GM15510 (cell line): ENCODE results near the gene TTPAL.

Experiments
- POLR2A ChIP-seq: IDR thresholded peaks from 3 replicates; pipeline ENCODE4 v1.6.1; 2011; ENCODE audit warnings: borderline replicate concordance; ENCODE audit not compliant: insufficient read length; ENCODE audit errors: extremely low read depth

TTPAL gene

GRCh38 chr20:44435630-44436335, 39.9 kb upstream of the TTPAL start:
- TF ChIP-seq POLR2A: no peak

GRCh38 chr20:44436393-44436792, 39.3 kb upstream of the TTPAL start:
- TF ChIP-seq POLR2A: no peak

- TF ChIP-seq POLR2A: no peak
Measured at GRCh38 chr20:44437497-44437896, 38.2 kb upstream of the TTPAL start.

GRCh38 chr20:44438782-44439181, 36.9 kb upstream of the TTPAL start:
- no peak for TF ChIP-seq POLR2A

GRCh38 chr20:44439318-44439717, 36.4 kb upstream of the TTPAL start:
- TF ChIP-seq POLR2A: no peak

DNA sequence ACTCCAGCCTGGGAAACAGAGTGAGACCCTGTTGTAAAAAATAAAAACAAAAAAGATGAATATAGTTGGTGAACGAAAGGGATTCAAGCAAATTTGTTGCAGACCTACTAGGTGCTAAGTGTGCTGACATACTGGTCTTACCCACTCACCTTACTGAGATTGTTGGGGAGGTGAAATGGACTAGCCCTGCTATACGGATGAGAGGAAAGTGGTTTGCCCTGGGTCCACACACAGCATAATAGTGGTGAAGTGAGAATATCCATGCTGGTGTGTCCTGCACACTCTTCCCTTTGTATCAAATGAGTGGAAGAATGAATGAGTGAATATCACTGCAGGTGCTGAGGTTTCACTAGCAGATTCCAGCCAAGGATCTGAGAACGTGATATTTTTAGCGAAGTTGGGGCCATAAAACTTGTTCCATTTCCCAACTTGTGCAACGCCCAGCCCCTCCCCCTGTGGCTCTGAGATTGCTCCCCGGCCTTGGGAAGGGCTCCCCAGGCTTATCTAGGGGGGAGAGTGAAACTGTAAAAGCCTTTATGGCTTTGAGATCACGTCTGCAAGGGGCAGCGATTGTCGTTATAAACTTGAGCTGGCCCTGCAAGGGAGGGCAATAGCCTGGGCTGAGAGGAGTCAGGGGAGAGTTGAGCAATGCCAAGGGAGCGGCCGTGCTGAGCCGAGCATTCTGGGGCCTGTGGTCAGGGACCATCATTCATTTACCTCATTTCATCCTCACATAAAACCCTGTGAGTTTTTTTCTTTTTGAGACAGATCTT, 33.2 kb upstream of the TTPAL start:
- no peak for TF ChIP-seq POLR2A

GRCh38 chr20:44445742-44446710, 29.6 kb upstream of the TTPAL start:
- TF ChIP-seq POLR2A: no peak

DNA sequence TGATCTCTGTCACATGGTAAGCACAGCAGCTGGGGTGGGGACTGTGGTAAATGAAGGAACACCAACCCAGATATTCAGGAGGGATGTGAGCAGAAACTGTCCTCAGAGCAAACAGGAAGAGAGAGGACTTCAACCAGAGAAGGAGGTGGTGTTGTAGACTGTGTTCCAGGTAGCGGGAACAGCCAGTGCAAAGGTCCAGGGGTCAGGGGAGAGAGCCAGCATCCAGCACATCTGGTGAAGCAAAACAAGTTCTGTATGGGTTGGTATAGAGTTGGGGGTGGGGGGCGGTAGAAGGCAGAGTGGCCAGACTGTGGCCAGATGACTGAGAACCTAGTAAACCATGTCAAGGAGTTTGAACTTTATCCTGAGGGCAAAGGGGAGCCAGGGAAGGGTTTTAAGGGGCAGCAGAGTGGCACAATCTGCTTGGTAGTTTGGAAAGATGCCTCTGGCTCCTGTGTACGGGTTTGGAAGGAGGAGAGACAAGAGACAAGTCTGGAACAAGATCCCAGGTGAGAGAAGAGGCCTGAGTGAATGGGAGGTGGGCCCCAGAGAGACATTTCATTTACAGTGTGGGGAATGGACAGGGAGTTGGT, 27.8 kb upstream of the TTPAL start:
- TF ChIP-seq POLR2A: no peak

GRCh38 chr20:44448753-44449546, 26.7 kb upstream of the TTPAL start:
- TF ChIP-seq POLR2A: no peak

DNA sequence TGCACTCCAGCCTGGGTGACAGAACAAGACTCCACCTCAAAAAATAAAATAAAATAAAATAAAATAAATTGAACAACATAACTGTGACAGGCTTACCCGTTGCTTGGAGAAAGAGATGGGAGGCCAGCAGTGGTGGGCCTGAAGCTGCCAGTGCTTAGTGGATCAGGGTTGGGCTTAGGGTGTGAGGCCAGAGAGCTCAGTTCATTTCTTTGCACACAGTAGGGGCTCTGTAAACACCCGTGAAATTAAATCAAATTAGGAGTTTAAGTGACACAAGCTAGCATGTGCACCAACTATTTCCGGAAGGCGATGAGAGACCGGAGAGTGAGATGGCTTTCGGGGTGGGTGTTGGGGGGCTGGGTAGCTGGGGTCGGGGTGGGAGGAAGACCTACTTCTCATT, 25.8 kb upstream of the TTPAL start:
- no peak for TF ChIP-seq POLR2A

- TF ChIP-seq POLR2A: no peak
Measured at GRCh38 chr20:44450281-44450889, 25.3 kb upstream of the TTPAL start.

GRCh38 chr20:44450903-44451450, 24.7 kb upstream of the TTPAL start:
- no peak for TF ChIP-seq POLR2A

DNA sequence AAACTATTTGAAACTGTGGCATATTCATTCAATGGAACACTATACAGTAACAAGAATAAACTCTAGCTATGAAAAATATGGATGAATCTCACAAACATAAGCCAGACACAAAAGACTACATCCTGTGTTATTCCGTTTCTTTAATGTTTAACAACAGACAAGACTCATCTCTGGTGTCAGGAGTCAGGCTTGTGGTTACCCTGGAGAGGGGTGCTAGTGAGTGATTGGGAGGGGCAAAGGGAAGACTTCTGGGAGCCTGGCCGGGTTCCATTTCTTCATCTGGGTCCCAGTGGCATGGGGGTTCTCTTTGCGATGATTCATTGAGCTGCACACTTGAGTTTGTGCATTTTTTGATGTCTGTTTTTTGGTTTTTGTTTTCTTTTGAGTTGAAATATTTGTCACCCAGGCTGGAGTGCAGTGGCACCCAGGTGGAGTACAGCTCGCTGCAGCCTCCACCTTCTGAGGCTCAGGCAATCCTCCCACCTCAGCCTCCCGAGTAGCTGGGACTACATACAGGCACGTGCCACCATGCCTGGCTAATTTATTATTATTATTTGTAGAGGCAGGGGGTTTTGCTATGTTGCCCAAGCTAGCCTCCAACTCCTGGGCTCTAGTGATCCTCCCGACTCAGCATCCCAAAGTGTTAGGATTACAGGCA, 21.2 kb upstream of the TTPAL start:
- no peak for TF ChIP-seq POLR2A
